ENCODE results near the gene ASB5.
"Not testable (repeated sequence)": the region's sequence is repeated elsewhere in the genome, so short reads cannot be mapped to it uniquely, and the experiment has no call there.

ASB5 gene, protein sequence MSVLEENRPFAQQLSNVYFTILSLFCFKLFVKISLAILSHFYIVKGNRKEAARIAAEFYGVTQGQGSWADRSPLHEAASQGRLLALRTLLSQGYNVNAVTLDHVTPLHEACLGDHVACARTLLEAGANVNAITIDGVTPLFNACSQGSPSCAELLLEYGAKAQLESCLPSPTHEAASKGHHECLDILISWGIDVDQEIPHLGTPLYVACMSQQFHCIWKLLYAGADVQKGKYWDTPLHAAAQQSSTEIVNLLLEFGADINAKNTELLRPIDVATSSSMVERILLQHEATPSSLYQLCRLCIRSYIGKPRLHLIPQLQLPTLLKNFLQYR

DNA sequence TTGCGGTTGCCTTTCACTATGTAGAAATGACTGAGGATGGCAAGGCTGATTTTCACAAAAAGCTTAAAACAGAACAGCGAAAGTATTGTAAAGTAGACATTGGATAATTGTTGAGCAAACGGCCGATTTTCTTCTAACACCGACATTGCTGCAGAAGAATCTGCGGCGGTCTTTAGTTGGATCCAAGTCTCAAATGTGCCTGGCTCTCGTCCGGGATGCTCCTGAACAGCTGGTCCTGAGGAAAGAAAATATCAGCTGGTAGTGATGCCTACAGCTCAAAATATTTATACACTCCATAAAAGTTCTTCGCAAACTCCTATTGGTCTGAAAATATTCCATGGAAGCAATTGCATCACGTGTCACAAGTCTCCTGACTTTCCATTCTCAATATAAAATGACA is at the start of gene ASB5:
ASB5 (minus strand) TSS at position 260 of the 400 bp plus-strand sequence; CDS start at position 146, 114 bp downstream.
- no peak for DNase-seq

DNA sequence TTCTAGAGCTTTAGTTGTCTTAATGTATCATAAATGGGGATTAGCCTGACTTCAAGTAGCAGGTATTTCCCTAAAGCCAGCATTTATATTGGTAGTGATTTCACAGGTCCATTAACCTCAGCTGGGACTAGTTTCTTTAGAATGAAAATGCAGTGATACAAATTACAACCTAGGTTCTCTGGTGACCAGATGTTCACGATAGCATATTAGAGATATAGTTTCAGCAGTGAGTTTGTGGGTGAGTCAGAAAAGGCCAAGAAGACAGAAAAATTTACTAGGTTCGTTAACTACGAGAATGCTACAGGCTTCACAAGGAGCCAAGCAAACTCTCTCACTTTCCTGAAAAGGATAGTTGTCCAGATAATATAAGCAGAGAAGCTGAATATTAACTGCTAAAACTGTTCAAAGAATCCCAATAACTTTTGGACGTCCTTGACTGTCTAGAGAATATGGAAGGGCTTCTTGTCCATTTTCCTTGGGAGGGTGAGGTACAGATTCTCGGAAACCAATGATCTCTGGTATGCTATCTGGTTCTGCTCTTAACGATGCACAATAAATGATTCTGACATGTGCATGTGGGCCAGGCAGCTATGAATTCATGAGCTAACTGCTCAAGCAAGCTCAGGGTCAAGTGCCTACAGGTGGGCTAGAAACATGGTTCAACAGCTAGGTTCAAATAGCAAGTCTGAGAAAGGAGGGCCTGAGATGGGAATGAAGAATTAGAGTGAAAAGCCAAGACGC is 44.7 kb upstream of the ASB5 start:
- DNase-seq: no peak

DNA sequence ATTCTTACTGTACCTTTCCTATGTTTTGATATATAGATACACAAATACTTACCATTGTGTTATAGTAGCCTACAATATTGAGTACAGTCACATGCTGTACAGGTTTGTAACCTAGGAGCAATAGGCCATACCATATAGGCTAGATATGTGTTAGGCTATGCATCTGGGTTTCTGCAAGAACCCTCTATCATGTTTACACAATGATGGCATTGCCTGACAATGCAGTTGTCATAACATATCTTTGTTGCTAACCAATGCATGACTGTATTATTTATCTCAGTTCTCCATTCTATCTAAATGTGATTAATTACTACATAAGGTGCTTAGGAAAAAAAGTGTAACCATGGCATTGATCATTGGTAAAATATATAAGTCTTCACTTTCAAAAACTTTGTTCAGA is 40.8 kb upstream of the ASB5 start:
- no peak for DNase-seq

DNA sequence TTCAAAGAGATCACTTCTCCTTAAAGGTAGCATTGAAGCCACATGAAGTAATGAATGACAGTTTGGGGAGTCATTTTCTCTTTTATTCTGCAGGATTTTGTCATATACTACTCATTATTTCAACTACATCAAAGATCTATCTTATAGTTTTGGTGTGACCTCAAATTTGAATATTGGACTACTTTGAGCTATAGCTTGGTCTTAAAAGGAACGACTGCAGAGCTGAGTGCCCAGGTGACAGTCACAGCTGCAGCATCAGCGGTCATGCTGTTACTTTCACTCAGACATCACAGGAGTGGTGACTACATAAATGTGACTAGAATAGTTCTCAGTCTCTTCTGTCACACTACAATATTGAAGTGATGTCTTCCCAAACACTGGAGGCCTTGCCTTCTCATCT is 40.0 kb upstream of the ASB5 start:
- no peak for DNase-seq

DNA sequence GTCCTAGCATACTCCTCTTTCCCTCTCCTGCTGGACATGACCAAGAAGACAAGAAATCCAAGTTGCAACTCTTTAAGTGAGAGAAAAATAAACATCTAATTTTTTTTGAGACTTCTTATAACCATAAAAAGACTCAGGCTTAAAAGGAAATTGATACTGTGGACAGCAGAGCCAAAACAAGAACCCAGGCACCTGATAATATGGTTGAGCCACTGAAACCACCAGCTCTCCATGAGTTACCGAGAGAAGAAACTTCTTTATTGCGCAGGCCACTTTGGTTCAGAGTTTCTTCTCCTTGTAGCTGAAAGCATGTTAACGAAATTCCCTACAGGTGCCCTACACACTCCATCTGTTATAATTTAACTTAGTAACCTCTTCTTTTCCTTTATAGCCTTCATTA is 39.4 kb upstream of the ASB5 start:
- DNase-seq: no peak

DNA sequence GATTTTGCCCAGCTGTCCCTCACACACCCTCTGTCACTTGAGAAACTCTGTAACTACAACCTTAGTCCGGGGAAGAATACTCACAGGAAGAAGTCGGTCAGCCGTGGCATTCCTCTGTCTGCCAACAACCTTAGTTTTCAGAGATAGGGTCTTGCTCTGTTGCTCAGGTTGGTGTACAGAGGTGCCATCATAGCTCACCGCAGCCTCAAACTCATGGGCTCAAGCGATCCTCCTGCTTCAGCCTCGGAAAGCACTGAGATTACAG is 38.6 kb upstream of the ASB5 start:
- DNase-seq: no peak

DNA sequence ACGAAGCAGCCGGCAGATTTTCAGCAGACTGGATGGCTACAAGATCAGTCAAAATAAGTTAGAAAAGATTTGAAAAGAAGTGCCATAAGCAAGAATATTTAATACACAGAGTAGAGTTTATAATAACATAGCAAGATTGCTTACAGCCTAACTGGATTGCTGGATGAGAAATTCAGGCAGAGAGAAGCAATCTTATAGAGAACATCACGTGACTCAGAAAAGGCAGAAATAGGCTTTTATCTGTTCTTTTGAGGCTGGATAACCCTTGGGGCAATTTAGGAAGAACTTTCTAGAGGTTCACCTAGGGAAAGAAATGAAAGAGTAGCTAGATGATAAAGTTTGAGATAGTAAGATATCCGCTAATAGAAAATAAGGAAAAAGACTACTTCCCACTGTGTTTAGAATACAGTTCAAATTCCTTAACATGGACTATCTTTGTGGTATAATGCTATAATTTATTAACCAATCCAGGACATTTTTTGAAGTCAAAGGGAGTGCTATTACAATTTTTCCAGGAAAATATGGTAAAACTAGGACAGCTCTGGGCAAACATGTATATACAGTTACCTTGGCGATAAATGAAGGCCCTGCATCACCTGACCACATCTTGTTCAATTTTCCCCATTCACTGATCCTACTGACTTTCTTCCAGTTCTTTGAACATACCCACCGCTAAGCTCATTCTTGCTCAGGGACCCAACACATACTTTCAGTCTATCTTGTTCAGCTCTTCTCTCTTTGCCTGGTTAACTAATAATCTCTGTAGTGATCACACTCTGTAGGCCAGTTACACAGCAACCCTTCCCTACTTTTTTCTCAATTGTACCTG is 38.0 kb upstream of the ASB5 start:
- no peak for DNase-seq

DNA sequence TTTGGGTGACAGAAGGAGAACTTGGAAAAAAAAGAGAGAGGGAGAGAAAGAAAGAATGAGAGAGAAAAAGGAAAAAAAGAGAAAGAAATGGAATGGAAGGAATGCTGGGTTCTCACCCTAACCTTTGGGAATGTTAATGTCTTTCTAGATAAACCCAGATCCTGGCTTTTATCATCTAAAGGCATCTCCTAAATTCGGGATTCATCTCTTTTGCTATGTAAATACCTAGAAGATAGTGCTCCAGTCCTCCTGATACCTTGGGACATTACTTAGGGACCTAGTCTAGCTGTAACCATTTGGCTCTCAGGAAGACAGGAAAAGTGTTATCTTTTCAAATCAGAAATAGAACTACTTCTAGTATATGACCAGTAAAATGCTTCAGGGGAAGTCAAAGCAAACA is 34.9 kb upstream of the ASB5 start:
- no peak for DNase-seq

DNA sequence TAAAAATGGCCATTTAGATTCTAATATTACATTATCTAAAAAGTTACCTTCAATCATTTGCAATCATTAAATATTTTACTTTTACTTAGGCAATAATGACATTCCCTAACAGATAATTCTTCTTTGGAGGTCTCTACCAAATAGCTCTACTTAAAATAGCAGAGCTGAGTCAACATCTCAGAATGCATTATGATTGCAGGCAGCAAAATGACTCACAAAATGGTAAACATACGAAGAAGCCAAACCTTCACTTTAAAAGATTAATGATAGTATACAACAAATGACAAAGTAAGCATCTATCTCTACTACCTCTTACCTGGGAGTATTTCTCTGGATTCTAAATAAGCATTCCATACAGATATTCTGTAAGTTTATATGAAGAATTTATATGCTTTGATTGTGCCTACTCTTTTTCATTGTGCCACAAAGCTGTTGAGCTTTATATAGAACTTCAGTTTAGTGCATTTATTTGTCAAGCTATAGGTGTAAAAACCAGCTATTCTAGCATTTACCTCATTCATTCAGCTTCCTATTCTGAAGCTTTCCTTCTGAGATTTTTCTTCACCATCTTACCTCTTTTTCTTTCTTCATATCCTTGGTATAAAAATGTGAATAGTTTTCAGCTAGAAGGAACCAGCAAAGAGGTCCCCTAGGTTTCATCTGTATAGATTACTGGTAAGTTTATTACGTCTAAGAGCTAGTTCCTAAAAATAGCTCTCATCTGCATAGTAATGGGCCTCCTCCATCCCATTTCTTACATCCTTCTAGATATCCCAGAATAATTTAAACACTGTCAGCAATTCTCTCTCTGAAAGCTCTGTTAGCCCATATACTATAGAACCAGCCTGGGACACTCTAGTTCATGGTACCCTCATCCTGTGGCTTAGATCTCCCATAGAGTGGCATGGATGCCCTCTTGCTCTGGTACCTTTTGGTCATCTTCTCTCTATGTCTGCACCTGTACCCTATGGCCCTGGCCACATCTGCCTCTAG is 33.6 kb upstream of the ASB5 start:
- no peak for DNase-seq

DNA sequence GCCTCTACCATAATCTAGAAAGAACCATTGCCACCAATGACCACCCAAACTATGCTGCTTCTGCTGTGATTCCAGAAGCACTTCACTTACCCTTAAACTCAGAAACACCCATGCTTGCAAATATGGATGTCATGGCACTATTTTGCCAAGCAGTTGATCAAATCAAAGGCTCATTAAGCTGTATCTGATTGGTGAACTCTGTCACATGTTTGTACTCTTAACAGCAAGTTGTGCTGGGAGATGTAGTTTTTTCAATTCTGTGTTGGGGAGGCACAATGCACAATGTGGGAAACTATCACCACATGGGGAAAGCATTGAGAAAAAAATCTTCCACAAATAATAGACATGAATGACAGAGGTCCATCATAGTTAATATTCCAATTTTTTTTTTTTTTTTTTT is 31.5 kb upstream of the ASB5 start:
- no peak for DNase-seq

DNA sequence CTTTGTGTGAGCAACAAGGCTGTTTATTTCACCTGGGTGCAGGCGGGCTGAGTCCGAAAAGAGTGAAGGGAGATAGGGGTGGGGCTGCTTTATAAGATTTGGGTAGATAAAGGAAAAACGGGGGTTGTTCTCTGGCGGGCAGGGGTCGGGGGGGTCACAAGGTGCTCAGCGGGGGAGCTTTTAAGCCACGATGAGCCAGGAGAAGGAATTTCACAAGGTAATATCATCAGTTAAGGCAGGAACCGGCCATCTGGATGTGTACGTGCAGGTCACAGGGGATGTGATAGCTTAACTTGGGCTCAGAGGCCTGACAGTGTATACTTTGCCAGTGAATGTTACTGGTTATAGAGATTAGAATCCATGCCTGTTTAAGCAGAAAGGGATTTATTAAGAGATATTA is 31.0 kb upstream of the ASB5 start:
- DNase-seq: no peak

DNA sequence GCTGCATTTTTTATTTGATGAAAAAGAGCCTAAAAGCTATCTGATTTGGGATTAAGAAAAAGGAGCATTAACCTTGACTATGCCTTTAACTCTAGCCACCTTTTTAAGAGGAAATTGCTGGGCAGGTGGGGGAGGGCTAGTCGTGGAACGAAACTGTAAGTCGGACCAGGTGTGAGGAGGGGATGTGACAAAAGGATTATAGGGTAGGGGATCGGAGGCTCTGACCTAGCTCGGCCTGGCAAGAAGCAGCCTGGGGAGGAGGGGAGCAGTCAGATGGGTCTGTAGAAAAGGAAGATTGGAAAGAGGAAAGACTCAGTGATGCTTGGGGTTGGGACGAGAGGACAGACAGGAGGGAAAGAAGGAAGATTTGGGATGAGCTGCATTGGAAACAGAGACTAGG is 29.6 kb upstream of the ASB5 start:
- no peak for DNase-seq

DNA sequence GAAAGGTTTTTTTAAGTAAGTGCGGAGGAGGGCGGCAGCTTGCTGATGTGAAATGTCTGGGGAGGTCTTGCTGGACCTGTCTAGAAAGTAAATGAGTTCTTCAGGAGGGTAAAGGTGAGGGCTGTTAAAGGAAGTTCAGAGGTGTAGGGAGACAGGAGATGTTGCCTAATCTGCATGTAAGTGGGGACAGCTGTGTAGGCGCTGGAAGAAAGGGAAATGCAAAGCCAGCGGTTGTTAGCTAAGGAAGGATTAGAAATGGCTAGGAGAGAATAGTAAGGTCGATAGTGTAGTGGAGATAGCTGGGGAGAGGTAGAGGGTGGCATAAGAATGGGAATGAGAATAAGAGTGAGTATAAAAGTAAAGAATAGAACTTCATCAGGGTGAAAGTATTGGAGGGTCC is 26.9 kb upstream of the ASB5 start:
- DNase-seq: not testable (repeated sequence)

DNA sequence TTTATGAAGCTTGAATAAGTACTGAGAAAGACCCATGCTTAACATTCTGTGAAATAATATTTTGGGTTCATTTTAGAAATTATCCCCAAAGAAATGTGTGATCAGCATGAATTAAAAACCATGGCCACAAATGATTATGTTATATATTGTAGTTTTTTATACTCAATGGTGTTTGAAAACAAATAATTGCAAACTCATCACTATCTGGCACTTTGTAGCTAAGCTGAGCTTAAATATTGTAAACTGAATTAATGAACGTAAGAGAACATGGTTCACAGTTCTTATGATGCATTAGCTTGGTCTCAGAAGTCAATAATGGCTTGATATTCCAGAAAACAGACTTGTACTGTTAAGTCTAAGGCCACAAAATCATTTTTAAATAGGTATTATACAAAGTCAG is 24.6 kb upstream of the ASB5 start:
- no peak for DNase-seq

DNA sequence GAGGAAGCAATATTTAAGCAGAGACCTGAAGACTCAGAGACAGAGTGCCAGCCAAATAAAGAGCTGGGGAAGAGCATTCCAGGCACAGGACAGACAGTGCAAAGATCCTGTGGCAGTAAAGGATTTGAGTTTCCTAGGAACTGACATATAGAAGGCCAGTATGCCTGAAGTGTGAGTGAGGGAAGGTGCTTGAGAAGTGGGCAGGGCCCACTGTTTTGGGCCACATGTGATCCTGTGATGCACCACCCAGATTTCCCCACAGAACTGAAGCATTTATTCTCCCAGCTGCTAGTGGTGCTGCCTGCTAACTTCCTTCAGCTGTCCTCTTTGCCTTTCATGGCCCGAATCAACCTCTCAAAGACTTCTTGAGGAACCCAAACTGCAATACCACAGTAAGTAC is 23.9 kb upstream of the ASB5 start:
- DNase-seq: no peak

DNA sequence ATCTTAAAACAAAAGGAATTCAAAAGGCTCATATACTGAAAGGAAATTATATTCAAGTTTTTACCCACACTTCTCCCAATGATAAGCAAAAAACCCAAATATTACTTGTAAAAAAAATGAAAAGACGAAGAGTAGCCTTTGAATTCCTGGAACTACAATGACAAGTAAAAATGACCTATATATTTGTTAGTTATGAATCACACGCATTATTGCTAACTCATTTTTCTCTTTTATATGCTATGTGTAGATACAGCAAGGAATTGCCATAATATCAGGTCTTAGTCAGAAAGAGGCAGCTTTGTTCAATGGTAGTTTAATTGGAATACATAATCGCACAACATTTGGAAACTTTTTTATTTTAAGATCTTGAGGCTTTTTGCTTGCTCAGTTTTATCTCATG is 22.7 kb upstream of the ASB5 start:
- no peak for DNase-seq

DNA sequence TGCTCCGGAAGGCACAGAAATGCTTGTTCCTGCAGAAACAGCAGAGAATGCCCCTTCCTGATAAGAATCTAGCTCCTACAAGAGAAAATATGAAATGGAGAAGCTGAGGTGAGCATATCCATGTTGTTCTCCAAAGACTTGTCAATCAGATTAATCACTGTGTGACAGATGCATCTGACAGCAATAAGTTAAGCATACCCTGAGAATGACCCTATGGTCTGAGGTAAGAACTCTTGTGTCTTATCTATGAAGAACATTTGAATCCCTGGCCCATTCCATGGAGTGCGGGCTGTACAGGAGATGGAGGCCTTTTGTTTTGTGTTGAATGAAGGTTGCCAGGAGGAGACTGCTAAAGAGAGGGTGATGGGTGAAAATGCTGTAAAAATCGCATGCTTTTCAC is 21.5 kb upstream of the ASB5 start:
- DNase-seq: no peak

DNA sequence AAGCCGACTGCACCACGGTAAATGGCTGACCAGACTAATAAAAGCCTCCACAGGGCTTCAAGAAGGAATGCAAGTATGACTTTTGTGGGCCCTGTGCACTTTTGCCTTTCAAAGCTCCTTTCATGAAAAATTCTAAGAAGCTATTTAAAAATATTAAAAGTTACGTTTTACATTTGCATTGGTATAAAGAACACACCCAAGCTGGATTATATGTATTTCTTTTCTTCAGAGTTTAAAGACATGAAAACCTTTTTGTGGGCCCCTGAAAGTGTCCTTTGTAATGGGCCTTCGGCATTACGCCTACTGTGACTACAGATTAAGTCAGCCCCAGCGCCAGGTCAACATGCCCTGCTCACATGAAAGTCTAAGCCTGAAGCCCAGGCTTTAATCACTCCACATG is 20.5 kb upstream of the ASB5 start:
- DNase-seq: no peak

DNA sequence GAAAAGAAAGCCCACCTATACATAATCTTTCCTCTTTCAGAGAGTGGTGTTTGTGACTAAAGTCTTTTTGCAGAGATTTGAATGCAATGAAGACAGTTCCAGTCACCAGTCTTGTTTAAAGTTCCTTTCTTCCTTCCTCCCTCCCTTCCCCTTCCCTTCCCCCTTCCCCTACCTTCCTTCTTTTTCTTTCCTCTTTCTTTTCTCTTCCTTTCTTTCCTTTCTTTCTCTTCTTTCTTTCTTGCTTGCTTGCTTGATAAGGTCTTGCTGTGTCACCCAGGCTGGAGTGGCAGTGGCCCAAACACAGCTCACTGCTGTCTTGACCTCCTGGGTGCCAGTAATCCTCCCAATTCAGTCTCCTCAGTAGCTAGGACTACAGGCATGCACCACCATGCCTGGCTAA is 19.0 kb upstream of the ASB5 start:
- no peak for DNase-seq

DNA sequence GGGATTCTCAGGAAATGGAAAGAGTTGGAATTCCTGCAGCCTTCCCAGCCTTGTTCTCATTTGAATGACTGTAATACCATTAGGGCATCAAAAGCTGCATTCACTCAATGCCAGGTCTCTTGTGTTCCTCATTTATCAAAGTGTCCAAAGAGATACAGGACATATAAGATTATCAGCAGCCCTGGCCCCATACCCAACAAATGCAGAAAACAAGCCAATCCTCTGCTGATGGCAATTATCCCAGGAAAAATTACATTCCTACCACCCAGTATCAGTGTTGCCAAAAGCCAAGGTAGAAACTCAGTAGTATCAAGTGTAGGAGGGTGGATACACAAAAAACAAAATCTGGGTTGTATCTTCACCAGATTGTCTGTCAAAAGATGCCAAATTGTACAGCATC is 18.5 kb upstream of the ASB5 start:
- no peak for DNase-seq

DNA sequence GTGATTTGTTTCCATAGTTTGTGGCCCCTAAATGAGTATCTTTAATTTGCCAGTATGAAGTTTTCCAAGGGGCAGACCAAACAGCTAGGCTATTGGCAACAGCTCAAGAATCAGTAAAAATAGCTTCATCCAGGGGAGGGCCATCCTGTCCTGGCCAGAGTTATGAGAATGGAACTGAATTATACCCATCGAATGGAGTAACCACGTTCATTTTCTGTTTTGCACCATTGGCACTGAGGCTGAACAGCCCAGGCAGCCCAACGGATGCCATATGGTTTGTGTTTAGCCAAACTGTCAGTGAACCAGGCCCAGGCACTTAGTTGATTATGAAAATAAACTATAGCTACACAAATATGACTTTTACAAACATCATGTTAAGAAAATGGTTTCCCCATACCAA is 17.7 kb upstream of the ASB5 start:
- DNase-seq: no peak

DNA sequence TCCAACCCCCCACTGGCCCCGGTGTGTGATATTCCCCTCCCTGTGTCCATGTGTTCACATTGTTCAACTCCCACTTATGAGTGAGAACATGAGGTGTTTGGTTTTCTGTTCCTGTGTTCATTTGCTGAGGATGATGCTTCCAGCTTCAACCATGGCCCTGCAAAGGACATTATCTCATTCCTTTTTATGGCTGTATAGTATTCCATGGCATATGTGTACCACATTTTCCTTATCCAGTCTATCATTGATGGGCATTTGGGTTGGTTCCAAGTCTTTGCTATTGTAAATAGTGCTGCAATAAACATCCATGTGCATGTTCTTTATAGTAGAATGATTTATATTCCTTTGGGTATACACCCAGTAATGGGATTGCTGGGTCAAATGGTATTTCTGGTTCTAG is 10.5 kb upstream of the ASB5 start:
- not testable (repeated sequence) for DNase-seq
